Caco-2 (cell line): ENCODE data around the gene SMAD7. TPM values are rescaled to one million over a fixed set of nuclear protein-coding genes. Genes with fewer than 3 reads are reported as not detected.

ENCODE experiments used
- BruUV-seq: library from RNA; stranded (reverse); fragments of 400-500 nt; replicated peaks from 2 replicates; lab custom pipeline; 2021; lab: Mats Ljungman, UMichigan
- CTCF ChIA-PET: fragments of 300-600 bp; sonication (Branson Sonifier 250); formaldehyde crosslinking; loops from one replicate; lab custom pipeline; 2022; ENCODE audit warnings: antibody characterized with exemption; lab: Charles Lee
- POLR2A ChIA-PET: fragments of 300-600 bp; sonication (Branson Sonifier 250); formaldehyde crosslinking; loops from one replicate; lab custom pipeline; 2022; ENCODE audit warnings: antibody characterized with exemption; lab: Charles Lee
- DNase-seq, 2 experiments: peaks; one replicate each; pipeline versions ENCODE4 v3.0.0 to v3.0.0-alpha.2; 2020 to 2022
- H3K27me3 ChIP-seq: replicated peaks from 2 replicates; pipeline ENCODE4 v1.6.0; 2011; ENCODE audit warnings: low read length; ENCODE audit not compliant: control insufficient read depth, insufficient read depth
- H3K36me3 ChIP-seq: 2 replicates; pipeline ENCODE4 v1.5.1; 2011; ENCODE audit warnings: low read length; ENCODE audit not compliant: control insufficient read depth, insufficient read depth
- H3K4me1 ChIP-seq: fragments of 250-450 bp; sonication (Bioruptor Pico); 2 replicates; pipeline ENCODE4 v1.5.1; 2020; ENCODE audit warnings: mild to moderate bottlenecking
- H3K4me3 ChIP-seq: 2 replicates; pipeline ENCODE4 v1.5.1; 2011; ENCODE audit warnings: low read depth, mild to moderate bottlenecking, control low read depth, low read length
- H3K9me3 ChIP-seq: fragments of 250-450 bp; sonication (Bioruptor Pico); 2 replicates; pipeline ENCODE4 v1.5.1; 2020; ENCODE audit warnings: mild to moderate bottlenecking, moderate library complexity
- H3K27ac Mint-ChIP-seq: one replicate; pipeline ENCODE4 v1.8.0; 2022; ENCODE audit warnings: mixed read lengths; ENCODE audit not compliant: unreplicated experiment
- H3K27me3 Mint-ChIP-seq: one replicate; pipeline ENCODE4 v1.8.0; 2022; ENCODE audit warnings: mixed read lengths; ENCODE audit not compliant: insufficient read depth, unreplicated experiment
- H3K36me3 Mint-ChIP-seq: one replicate; pipeline ENCODE4 v1.8.0; 2022; ENCODE audit warnings: mild to moderate bottlenecking, mixed read lengths; ENCODE audit not compliant: insufficient read depth, unreplicated experiment
- H3K4me1 Mint-ChIP-seq: one replicate; pipeline ENCODE4 v1.8.0; 2022; ENCODE audit warnings: low read depth, mixed read lengths; ENCODE audit not compliant: unreplicated experiment
- H3K4me3 Mint-ChIP-seq: one replicate; pipeline ENCODE4 v1.8.0; 2022; ENCODE audit warnings: mild to moderate bottlenecking, moderate library complexity, mixed read lengths; ENCODE audit not compliant: unreplicated experiment
- H3K9me3 Mint-ChIP-seq: one replicate; pipeline ENCODE4 v1.8.0; 2022; ENCODE audit warnings: mixed read lengths; ENCODE audit not compliant: unreplicated experiment
- CTCF ChIP-seq, 2 experiments: fragments of 200-600 bp in 1 of 2; IDR thresholded peaks; 1 replicate in 1 of 2; 2 replicates in 1 of 2; pipeline versions ENCODE4 v1.5.1 to v1.8.0; 2011 to 2022; ENCODE audit warnings: antibody characterized with exemption in 1 of 2, control low read depth in 1 of 2, inconsistent platforms in 1 of 2, low read depth in 1 of 2, low read length in 1 of 2, mild to moderate bottlenecking in 1 of 2, moderate library complexity in 1 of 2; ENCODE audit not compliant: insufficient read depth in 1 of 2, severe bottlenecking in 1 of 2, unreplicated experiment in 1 of 2
- intact Hi-C: fragments of 100-400 bp; cut with micrococcal nuclease; formaldehyde crosslinking; loops from one replicate; pipeline ENCODE4 v1.10.0; 2022; ENCODE audit not compliant: unreplicated experiment
- total RNA-seq: library from RNA; stranded (reverse); gene quantifications from 2 replicates; pipeline ENCODE4 v1.2.3, GENCODE V29; 2022

The SMAD7 gene
- total RNA-seq, 1 experiment from 2014 or later: 9.3 TPM

GRCh38 chr18:48974304-48975119 is 23.7 kb upstream of the SMAD7 start:
- Mint-ChIP-seq H3K27ac (no peak overlapping the region), H3K4me3 (no peak overlapping the region), H3K9me3 (no peaks in the 10 kb centered on the region), H3K36me3 (no peaks in the 10 kb centered on the region), H3K27me3 (no peaks in the 10 kb centered on the region), H3K4me1 (no peaks in the 10 kb centered on the region)
- H3K4me3 ChIP-seq: no peak overlapping the region
- no TSS peak for BruUV-seq
- CTCF ChIA-PET: interaction anchor here (0.6 to 0.7 kb wide), 2 partner anchors 44 to 282 kb away, joined by 3 to 4 read pairs; no protein-coding TSS in a partner anchor
- H3K27me3 ChIP-seq: no peaks in the 10 kb centered on the region
- no peaks in the 10 kb centered on the region for H3K36me3 ChIP-seq
- H3K9me3 ChIP-seq: no peaks in the 10 kb centered on the region
- intact Hi-C loops: no loop called here
- no peak for TF ChIP-seq CTCF (IDR thresholded peaks at IDR 0.05; ENCODE audit: insufficient read depth in 1 of 2, low read depth in 1 of 2, low read length in 1 of 2, severe bottlenecking in 1 of 2, unreplicated experiment in 1 of 2)
- POLR2A ChIA-PET: no interaction called here
- peaks cover 6% of the 10 kb centered on the region for H3K4me1 ChIP-seq
- no peak for DNase-seq

GRCh38 chr18:48973731-48974130 is 23.0 kb upstream of the SMAD7 start:
- no peak overlapping the region for H3K27ac Mint-ChIP-seq
- Histone ChIP-seq H3K4me3 (no peak overlapping the region), H3K9me3 (no peaks in the 10 kb centered on the region), H3K36me3 (no peaks in the 10 kb centered on the region), H3K4me1 (peaks cover 6% of the 10 kb centered on the region), H3K27me3 (no peaks in the 10 kb centered on the region)
- TF ChIP-seq CTCF (IDR thresholded peaks at IDR 0.05; ENCODE audit: insufficient read depth in 1 of 2, low read depth in 1 of 2, low read length in 1 of 2, severe bottlenecking in 1 of 2, unreplicated experiment in 1 of 2): no peak
- CTCF ChIA-PET: interaction anchor here (0.6 to 0.7 kb wide), 2 partner anchors 43 to 282 kb away, joined by 3 to 4 read pairs; no protein-coding TSS in a partner anchor
- H3K36me3 Mint-ChIP-seq: no peaks in the 10 kb centered on the region
- no peaks in the 10 kb centered on the region for H3K27me3 Mint-ChIP-seq
- no peak for DNase-seq
- POLR2A ChIA-PET: no interaction called here
- no TSS peak for BruUV-seq
- intact Hi-C loops: loop anchor here (2.0 kb wide), 1 partner anchor 17 kb away; no protein-coding TSS in a partner anchor
- no peaks in the 10 kb centered on the region for H3K4me1 Mint-ChIP-seq
- H3K4me3 Mint-ChIP-seq: no peak overlapping the region
- H3K9me3 Mint-ChIP-seq: no peaks in the 10 kb centered on the region

GRCh38 chr18:48968412-48969215 is 17.8 kb upstream of the SMAD7 start:
- no peaks in the 10 kb centered on the region for H3K36me3 Mint-ChIP-seq
- DNase-seq: no peak
- CTCF ChIA-PET: no interaction called here
- no peaks in the 10 kb centered on the region for H3K27me3 Mint-ChIP-seq
- TF ChIP-seq CTCF (IDR thresholded peaks at IDR 0.05; ENCODE audit: insufficient read depth in 1 of 2, low read depth in 1 of 2, low read length in 1 of 2, severe bottlenecking in 1 of 2, unreplicated experiment in 1 of 2): no peak
- Histone ChIP-seq H3K9me3 (no peaks in the 10 kb centered on the region), H3K4me1 (peaks cover 3% of the 10 kb centered on the region; the same call in 1 of the 2 replicates), H3K4me3 (no peak overlapping the region), H3K27me3 (no peaks in the 10 kb centered on the region), H3K36me3 (no peaks in the 10 kb centered on the region)
- BruUV-seq: no TSS peak
- POLR2A ChIA-PET: no interaction called here
- no peak overlapping the region for H3K4me3 Mint-ChIP-seq
- intact Hi-C loops: no loop called here
- no peaks in the 10 kb centered on the region for H3K9me3 Mint-ChIP-seq
- no peaks in the 10 kb centered on the region for H3K4me1 Mint-ChIP-seq
- H3K27ac Mint-ChIP-seq: no peak overlapping the region
